Skin of body (tissue), 2 donors: Measurements from ENCODE around the gene ITGA8. TPM values are rescaled to one million over a fixed set of nuclear protein-coding genes. Genes with fewer than 3 reads are reported as not detected.
"Not testable (repeated sequence)": the region's sequence is repeated elsewhere in the genome, so short reads cannot be mapped to it uniquely, and the experiment has no call there.

Experiments used
- DNase-seq: peaks from one replicate; lab custom pipeline; 2025; lab: John Stamatoyannopoulos, UW
- total RNA-seq: library from RNA; depleted of rRNA; stranded (reverse); fragments of >200 nt; gene quantifications from one replicate; pipeline ENCODE4 v1.2.3, GENCODE V29; 2014

The ITGA8 gene
- 17.5 TPM for total RNA-seq

GRCh38 chr10:15719899-15720634 lies at the start of gene ITGA8:
ITGA8 (minus strand) TSS chr10:15719922; CDS start chr10:15719771, 151 bp downstream.
- no peak for DNase-seq

- DNase-seq: no peak
Observed at GRCh38 chr10:15764892-15765454, 45.3 kb upstream of the ITGA8 start.

GRCh38 chr10:15763006-15763405 lies 43.3 kb upstream of the ITGA8 start:
- no peak for DNase-seq

- not testable (repeated sequence) for DNase-seq
Observed at GRCh38 chr10:15762239-15762638, 42.5 kb upstream of the ITGA8 start.

GRCh38 chr10:15761224-15761623 lies 41.5 kb upstream of the ITGA8 start:
- DNase-seq: not testable (repeated sequence)

- no peak for DNase-seq
Observed at GRCh38 chr10:15760681-15761080, 41.0 kb upstream of the ITGA8 start.

GRCh38 chr10:15759265-15759664 lies 39.5 kb upstream of the ITGA8 start:
- DNase-seq: no peak

- no peak for DNase-seq
Observed at GRCh38 chr10:15758618-15759017, 38.9 kb upstream of the ITGA8 start.

- DNase-seq: no peak
Observed at GRCh38 chr10:15754937-15755336, 35.2 kb upstream of the ITGA8 start.

- peak; percentile 80 for DNase-seq
Observed at GRCh38 chr10:15751046-15751445, 31.3 kb upstream of the ITGA8 start.

GRCh38 chr10:15748126-15748525 lies 28.4 kb upstream of the ITGA8 start:
- peak; percentile 53 for DNase-seq

- no peak for DNase-seq
Observed at GRCh38 chr10:15747632-15748031, 27.9 kb upstream of the ITGA8 start.

- DNase-seq: peak; percentile 78
Observed at GRCh38 chr10:15745751-15746150, 26.0 kb upstream of the ITGA8 start.

GRCh38 chr10:15744217-15744865 lies 24.6 kb upstream of the ITGA8 start:
- no peak for DNase-seq

- DNase-seq: no peak
Observed at GRCh38 chr10:15743443-15743842, 23.7 kb upstream of the ITGA8 start.

GRCh38 chr10:15742836-15743235 lies 23.1 kb upstream of the ITGA8 start:
- DNase-seq: no peak

- no peak for DNase-seq
Observed at GRCh38 chr10:15742102-15742501, 22.4 kb upstream of the ITGA8 start.

- DNase-seq: no peak
Observed at GRCh38 chr10:15741581-15741980, 21.9 kb upstream of the ITGA8 start.

GRCh38 chr10:15740261-15740660 lies 20.5 kb upstream of the ITGA8 start:
- no peak for DNase-seq

- peak; percentile 75 for DNase-seq
Observed at GRCh38 chr10:15739254-15739970, 19.7 kb upstream of the ITGA8 start.

GRCh38 chr10:15738270-15738925 lies 18.7 kb upstream of the ITGA8 start:
- DNase-seq: peak; percentile 98
